SU-DHL-6 (cell line): ENCODE measurements around the gene PATZ1.

Source experiments
- EZH2phosphoT487 ChIP-seq: fragments of 200-600 bp; sonication (generic), shearing (Covaris generic); conservative IDR thresholded peaks from 2 replicates; pipeline ENCODE4 v1.6.1; 2018; ENCODE audit warnings: mild to moderate bottlenecking, antibody characterized with exemption, low read length, moderate library complexity, mixed read lengths
- TF ChIP-seq, protein P1 (sequence below): fragments of 200-600 bp; sonication (generic); IDR thresholded peaks from one replicate; pipeline ENCODE4 v1.5.1; 2017; ENCODE audit warnings: antibody characterized with exemption, mild to moderate bottlenecking, low read length, moderate library complexity; ENCODE audit not compliant: insufficient read depth, poor library complexity, severe bottlenecking

DNA sequence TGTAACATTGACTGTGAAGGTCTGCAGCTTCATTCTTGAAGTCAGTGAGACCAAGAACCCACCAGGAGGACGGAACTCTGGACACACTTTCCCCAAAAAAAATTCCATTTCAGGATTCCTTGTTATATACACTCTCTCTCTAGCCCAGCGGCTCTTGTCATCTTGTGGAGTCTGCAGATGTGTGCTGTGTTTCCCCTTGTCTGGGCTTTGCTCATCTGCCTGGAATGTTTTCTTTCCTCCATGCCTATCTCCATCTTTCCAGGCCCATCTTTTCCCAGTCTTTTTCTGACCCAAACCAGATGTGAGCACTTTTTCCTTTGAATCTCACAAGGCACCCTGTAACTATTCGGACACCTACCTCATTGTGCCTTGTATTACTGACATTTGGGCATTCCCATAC lies 48.2 kb upstream of the PATZ1 start:
- TF ChIP-seq, protein P1, sequence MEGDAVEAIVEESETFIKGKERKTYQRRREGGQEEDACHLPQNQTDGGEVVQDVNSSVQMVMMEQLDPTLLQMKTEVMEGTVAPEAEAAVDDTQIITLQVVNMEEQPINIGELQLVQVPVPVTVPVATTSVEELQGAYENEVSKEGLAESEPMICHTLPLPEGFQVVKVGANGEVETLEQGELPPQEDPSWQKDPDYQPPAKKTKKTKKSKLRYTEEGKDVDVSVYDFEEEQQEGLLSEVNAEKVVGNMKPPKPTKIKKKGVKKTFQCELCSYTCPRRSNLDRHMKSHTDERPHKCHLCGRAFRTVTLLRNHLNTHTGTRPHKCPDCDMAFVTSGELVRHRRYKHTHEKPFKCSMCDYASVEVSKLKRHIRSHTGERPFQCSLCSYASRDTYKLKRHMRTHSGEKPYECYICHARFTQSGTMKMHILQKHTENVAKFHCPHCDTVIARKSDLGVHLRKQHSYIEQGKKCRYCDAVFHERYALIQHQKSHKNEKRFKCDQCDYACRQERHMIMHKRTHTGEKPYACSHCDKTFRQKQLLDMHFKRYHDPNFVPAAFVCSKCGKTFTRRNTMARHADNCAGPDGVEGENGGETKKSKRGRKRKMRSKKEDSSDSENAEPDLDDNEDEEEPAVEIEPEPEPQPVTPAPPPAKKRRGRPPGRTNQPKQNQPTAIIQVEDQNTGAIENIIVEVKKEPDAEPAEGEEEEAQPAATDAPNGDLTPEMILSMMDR, result no peak
- no peak for TF ChIP-seq EZH2phosphoT487
